ENCODE results near the gene SDC1. TPM values are rescaled to one million over a fixed set of nuclear protein-coding genes. Genes with fewer than 3 reads are reported as not detected.

Gene SDC1
- total RNA-seq, 1 donor: 13.0 TPM

DNA sequence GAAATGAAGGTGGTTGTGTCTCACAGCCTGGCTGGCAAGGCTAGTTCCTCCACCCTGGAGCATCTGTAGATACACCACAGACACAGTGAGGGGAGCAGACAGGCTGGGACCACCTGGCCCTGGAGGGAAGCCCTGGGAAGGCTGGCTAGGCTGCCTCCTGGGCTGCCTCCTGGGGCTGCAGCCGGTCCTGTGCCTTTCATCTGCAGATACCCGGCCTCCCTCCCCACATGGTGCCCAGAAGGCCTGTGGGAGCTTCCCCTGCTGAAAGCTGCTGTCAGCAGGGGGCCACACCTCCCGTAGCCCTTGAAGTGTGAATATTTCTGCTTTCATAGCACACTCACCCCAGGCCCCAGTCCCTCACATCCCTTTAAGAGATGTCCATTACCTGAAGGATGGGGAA lies 37.6 kb downstream of the SDC1 start:
- DNase-seq (ENCODE audit: low read depth): no peak
- H3K4me3 ChIP-seq (ENCODE audit: low read depth, low read length): no peak overlapping the region
- TF ChIP-seq, protein P1, sequence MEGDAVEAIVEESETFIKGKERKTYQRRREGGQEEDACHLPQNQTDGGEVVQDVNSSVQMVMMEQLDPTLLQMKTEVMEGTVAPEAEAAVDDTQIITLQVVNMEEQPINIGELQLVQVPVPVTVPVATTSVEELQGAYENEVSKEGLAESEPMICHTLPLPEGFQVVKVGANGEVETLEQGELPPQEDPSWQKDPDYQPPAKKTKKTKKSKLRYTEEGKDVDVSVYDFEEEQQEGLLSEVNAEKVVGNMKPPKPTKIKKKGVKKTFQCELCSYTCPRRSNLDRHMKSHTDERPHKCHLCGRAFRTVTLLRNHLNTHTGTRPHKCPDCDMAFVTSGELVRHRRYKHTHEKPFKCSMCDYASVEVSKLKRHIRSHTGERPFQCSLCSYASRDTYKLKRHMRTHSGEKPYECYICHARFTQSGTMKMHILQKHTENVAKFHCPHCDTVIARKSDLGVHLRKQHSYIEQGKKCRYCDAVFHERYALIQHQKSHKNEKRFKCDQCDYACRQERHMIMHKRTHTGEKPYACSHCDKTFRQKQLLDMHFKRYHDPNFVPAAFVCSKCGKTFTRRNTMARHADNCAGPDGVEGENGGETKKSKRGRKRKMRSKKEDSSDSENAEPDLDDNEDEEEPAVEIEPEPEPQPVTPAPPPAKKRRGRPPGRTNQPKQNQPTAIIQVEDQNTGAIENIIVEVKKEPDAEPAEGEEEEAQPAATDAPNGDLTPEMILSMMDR (IDR thresholded peaks at IDR 0.05; ENCODE audit: insufficient read depth, low read length): no peak

DNA sequence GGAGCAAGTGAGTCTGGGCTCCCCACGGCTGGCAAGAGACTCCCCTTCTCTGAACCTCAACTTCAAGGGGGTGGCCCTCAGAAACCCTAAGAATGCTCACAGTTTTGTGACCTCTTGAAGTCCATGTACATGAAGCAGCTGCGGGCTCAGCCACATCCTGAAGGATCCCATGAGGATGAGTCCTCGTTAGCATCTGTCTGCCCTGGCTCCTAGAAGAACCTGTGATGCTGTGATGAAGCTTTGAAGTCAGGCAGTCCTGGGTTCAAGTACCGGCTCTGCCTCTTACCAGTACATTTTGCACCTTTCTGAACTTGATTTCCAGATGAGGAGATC lies 38.1 kb downstream of the SDC1 start:
- H3K4me3 ChIP-seq (ENCODE audit: low read depth, low read length): no peak overlapping the region
- TF ChIP-seq, protein P1 (IDR thresholded peaks at IDR 0.05; ENCODE audit: insufficient read depth, low read length): no peak
- DNase-seq (ENCODE audit: low read depth): no peak

DNA sequence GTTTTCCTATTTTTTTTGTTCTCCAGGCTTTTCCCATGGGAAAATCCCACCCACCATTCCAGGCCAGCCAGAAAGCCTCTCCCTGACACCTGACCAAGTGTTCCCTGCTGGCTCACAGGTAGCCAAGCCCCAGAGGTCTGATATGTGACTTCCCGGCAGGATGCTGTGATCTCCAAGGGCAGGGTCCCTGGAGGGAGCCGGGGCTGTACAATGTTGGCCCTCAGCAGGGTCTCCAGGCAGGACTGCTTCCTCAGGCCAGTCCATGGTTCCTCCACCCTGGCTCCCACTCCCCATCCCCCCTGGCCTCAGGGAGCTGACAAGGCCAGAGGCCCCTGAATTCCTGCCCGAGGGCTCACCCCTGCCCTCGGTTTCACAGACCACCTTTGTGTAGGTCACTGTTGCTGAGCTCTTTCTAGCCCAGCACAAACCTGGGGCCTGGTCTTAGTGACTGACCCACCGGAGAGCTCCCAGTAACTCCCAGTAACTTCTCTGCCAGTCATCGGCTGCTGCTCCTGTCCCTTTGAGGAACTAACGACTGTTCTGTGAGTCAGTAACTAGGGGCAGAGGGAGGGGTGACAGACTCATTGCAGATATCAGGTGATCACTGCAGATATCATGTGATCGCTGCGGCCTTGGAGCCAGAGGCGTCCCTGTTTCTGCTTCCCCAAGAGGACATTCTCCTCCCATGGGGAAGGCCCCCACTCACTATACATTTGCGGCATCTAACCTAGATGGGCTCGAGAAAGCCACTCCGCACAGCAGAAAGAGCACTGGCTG lies 38.7 kb downstream of the SDC1 start:
- DNase-seq (ENCODE audit: low read depth): peak; percentile 27
- no peak overlapping the region for H3K4me3 ChIP-seq (ENCODE audit: low read depth, low read length)

DNA sequence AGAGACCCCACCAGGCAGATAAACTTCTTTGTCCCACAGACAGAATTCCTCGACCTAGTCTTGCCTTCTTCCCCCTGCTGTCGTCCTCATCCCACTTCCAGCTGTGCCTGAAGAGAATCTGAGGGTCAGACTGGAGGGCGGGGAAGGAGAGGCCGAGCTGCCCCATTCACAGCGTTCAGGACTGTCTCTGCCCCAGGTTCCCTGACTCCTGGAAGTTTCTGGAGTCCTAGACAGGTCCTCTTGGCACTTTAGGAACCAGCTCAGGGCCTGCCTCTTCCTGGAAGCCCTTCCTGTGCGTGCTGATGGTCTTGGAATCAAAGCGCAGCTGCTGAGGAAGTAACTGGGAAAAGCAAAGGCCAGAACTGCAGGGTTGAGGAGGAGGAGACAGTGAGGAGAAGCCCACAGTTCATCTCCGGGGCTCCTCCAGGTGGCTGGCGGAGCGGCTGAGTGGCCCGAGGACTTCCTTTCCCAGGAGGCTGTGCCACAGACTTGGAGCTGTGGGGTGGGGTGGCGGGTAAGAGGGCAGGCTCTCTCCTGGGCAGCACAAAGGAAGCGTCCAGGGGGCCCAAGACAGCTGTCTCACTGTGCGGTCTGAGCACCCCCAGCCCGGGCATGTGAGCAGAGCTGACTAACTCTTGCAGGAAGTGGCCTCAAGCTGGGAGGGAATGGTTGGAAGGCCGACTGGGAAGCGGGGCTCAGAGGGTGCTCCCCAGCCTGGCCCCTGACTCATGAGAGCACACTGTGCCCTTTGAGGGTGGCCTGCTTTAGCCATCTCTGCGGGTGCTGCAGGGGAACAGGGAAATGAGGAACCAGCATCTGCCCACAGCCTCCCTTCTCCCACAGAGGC lies 39.5 kb downstream of the SDC1 start:
- TF ChIP-seq, protein P1 (IDR thresholded peaks at IDR 0.05; ENCODE audit: insufficient read depth, low read length): no peak
- no peak overlapping the region for H3K4me3 ChIP-seq (ENCODE audit: low read depth, low read length)
- no peak for DNase-seq (ENCODE audit: low read depth)

More for the DNA sequence above, 38.7 kb downstream of the SDC1 start:
- TF ChIP-seq, protein P1 (IDR thresholded peaks at IDR 0.05; ENCODE audit: insufficient read depth, low read length): no peak

DNA sequence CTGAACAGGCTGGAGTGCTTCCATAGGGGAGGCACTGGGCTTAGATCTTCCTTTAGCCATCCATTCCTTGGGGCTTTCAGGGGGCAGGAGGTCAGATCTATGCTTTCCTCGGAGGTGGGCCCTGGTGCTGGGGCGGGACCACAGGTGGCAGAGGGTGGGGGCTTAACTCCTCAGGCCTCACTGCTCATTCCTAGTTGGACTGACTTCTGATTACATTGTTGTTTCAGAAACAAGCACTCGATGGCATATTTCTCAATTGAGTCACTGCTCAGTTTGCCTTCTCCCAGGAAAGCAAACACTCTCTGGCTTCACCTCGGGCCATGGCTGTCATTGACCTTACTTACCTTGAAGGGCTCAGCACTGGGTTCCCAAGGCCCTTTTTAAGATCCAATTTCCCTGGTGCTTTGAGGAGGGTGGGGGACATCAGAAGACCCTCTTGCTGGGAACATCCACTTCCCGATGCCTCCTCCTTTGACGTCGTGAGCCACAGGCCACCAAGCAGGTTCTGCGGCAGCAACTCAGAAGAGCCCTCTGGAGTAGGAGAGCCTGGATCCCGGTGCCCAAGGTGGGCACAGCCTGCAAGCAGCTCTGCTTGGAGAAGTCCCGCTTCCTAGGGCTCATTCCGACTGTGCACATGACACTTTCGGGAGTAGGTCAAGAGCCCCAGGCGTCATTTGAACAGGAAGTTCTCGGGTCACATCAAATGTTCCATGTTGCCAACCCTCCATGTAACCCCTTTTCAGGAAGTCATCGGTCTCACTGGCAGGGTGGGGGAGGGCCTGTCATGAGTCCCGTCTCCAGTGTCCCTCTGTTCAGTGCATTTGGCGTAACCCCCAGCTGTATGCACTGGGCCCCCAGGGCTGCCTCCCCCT lies 40.6 kb downstream of the SDC1 start:
- TF ChIP-seq, protein P1 (IDR thresholded peaks at IDR 0.05; ENCODE audit: insufficient read depth, low read length): no peak
- no peak overlapping the region for H3K4me3 ChIP-seq (ENCODE audit: low read depth, low read length)
- DNase-seq (ENCODE audit: low read depth): peak; percentile 59

DNA sequence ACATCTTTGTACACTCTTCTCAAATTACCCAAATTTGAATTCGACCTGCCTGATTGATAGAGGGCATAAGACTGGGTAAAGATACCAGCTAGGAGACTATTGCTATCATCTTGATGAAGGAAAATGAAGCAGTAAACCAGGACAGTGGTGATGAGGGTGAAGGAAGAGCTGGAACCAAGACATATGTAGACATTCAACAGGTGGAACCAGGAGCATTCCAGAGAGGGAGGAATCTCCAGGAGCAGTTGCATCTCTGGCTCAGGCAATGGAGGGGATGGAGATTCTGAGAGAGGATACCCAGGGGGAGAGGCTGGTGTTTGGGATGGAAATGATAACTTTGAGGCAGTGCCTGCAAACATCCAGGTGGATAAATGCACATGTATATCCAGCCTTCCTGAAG lies 41.6 kb downstream of the SDC1 start:
- no peak for DNase-seq (ENCODE audit: low read depth)
- no peak overlapping the region for H3K4me3 ChIP-seq (ENCODE audit: low read depth, low read length)
- TF ChIP-seq, protein P1 (IDR thresholded peaks at IDR 0.05; ENCODE audit: insufficient read depth, low read length): no peak
